SKM-1 (cell line): ENCODE results near the gene S100A7.
"Not testable (repeated sequence)": the region's sequence is repeated elsewhere in the genome, so short reads cannot be mapped to it uniquely, and the experiment has no call there.

Experiments used
- DNase-seq: peaks from one replicate; lab custom pipeline; 2025; ENCODE audit not compliant: unreplicated experiment; lab: John Stamatoyannopoulos, UW

The S100A7 gene

GRCh38 chr1:153431928-153432327 is 28.5 kb downstream of the S100A7 start:
- no peak for DNase-seq

DNA sequence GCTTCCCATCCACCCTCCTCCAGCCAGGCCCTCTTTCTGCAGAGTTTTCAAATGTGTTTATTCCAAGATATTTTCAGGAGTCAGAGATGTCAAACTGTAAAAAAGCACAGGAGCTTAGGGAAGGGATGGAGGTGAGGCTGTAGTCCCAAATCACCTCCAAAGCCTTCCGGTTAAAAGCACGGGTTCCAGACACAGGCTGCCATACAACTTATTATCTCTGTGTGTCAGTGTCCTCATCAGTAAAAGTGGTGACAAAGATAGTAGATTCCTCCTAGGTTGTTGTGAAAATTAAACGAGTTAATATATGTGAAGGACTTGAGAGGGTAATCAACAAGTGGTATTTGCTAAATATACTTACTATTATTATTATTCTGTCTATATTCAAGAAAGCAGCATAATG is 29.0 kb downstream of the S100A7 start:
- DNase-seq = no peak

GRCh38 chr1:153431002-153431401 is 29.4 kb downstream of the S100A7 start:
- DNase-seq = no peak

- no peak for DNase-seq
Observed at GRCh38 chr1:153430561-153430960, 29.9 kb downstream of the S100A7 start.

GRCh38 chr1:153430166-153430553 is 30.3 kb downstream of the S100A7 start:
- DNase-seq = no peak

GRCh38 chr1:153429266-153430165 is 30.9 kb downstream of the S100A7 start:
- DNase-seq = no peak

GRCh38 chr1:153428791-153429190 is 31.7 kb downstream of the S100A7 start:
- DNase-seq = no peak

GRCh38 chr1:153428073-153428638 is 32.3 kb downstream of the S100A7 start:
- DNase-seq = no peak

DNA sequence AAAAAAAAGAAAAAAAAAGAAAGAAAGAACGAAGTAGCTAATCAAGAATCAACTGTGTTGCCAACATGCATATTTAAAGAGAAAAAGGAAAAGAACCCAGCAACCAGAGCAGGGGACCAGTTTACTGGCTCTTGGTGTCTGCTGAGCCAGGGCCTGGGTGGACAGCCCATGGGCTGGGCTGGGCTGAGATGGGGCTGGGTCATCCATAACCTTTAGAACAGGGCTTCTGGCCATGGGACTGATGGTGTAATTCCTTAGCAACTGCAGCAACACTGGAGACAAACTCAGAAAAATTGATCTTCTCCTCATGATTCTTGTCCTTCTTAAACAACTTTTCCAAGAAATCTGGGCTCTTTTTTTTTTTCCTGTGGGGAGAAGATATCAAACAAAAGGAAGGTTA is 33.6 kb downstream of the S100A7 start:
- DNase-seq = no peak

DNA sequence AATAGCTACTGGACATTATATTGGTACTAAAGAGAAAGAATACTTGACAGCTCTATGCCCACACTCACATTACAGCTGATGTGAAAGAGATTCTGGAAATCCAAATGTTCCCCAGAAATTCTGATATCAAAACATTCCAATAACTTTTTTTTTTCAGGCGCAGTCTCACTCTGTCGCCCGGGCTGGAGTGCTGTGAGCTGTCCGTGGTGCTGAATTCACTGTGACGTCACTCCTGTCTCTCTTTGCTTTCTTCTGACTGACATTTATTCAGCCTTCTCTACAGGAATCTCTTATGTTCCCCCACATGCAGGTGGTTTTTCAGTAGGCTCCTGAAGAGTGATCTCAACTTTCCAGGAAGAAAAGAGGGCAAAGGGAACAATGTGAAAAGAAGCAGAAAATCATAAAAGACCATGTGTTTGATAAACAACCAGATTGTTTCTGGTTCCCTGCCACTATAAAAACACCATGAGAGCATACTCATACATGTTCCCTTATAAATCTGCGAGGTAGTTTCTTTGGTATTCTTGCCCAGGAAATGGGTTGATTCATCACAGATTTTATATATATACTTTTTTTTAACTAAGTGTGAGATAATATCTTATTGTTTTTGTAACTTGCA is 37.9 kb downstream of the S100A7 start:
- DNase-seq = peak; percentile 14

DNA sequence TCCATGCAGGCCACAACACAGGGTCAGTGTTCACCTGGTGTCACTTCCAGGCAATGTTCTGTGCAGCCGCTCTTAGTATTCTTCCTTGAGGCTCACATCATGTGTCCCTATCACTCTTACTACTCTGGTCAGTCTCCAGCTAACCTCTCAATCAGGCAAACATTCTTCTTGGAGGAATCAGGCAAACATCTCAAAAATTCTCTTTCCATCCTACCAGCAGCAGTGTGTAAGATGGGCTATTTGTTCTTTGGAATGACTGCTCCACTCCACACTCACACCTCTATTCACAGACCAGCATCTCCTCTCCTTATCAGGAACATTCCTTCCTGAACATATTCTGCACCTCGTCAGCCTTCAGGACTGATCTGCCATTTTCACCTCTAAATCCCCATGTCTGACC is 40.1 kb downstream of the S100A7 start:
- no peak for DNase-seq

GRCh38 chr1:153419436-153419793 is 41.0 kb downstream of the S100A7 start:
- not testable (repeated sequence) for DNase-seq

DNA sequence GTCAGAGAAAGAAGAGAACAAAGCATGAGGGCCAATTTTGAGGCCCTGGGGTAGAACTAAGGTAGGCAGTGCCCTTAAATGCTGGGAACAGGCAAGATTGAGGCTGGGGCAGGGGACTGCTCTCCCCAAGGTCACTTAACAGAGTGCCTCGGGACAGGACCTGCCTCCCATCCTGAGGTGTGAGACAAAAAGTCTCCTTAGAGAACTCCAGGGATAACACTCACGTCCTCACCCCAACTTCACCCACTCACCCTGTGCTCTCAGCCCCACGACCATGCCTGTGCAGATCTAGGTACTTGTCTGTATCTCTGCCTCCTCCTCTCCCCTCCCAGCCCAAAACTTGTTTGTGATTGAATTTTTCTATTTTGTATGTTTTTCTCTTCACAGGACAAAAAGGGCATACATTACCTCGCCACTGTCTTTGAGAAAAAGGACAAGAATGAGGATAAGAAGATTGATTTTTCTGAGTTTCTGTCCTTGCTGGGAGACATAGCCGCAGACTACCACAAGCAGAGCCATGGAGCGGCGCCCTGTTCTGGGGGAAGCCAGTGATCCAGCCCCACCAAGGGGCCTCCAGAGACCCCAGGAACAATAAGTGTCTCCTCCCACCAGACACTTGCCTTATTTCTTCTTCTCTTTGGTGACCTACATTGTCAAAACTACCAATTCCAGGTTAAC is 41.6 kb downstream of the S100A7 start:
- DNase-seq = not testable (repeated sequence)

GRCh38 chr1:153417136-153417888 is 43.1 kb downstream of the S100A7 start:
- DNase-seq = no peak

DNA sequence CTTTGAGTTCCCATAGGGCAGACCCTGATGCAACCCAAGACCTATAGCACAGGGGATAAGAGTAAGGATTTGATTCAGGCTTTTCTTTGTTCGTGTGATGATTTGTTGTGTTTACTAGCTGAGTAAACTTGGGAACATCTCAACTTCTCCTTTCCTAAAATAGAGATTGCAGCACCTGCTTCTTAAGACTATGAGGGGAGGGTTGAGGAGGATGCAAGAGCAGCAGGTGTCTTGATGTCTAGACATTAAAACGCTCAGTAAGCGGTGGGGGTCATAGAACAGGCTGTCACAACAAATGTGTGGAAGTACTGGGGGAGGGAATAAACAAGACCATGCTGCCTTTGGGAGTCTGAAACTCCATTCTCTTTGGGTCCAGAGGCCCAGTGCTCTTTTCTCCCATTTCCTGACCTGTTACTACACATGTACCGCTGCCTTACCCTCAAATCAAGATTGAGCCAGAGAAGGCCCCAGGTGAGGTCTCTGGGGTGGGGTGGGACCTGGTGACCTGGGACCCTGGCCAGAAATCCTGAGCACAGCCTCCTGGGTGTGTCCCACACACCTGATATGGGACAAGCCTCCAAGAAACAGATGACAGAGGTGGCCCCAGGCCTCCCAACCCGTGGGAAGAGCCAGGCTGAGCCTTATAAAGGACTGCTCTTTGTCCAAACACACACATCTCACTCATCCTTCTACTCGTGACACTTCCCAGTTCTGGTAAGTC is 44.4 kb downstream of the S100A7 start, which contains the start of gene S100A7A:
TSS of gene S100A7A (plus strand) at position 671 of the 721 bp plus-strand sequence. CDS start 1,563 bp downstream, outside the sequence.
- DNase-seq = no peak

DNA sequence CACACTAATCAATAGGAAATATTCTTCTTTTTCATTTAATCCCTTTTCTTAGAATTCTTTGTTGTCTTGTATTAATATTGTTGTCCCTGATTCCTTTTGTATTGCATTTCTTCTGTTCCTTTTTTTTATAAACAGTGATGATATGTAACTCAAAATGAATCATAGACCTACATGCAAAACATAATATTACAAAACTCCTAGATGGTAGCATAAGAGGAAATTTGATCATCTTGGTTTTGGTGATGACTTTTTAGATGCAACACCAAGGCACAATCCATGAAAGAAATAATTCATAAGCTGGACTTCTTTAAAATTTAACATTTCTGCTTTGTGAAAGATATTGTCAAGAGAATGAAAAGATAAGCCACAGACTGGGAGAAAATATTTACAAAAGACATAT is 46.5 kb downstream of the S100A7 start:
- not testable (repeated sequence) for DNase-seq
